Esophagus (tissue), 2 donors: ENCODE measurements around the gene EDNRA. TPM values are rescaled to one million over a fixed set of nuclear protein-coding genes. Genes with fewer than 3 reads are reported as not detected.

ENCODE experiments used
- H3K27ac ChIP-seq, 2 donors: one replicate each; pipeline ENCODE4 v1.5.1; 2013; ENCODE audit warnings: low read depth in 2 of 2, mild to moderate bottlenecking in 2 of 2, inconsistent platforms in 1 of 2, low read length in 1 of 2, moderate library complexity in 1 of 2
- H3K27me3 ChIP-seq, 2 donors: one replicate each; pipeline ENCODE4 v1.6.1; 2013; ENCODE audit warnings: low read length in 2 of 2, control low read depth in 1 of 2, mild to moderate bottlenecking in 1 of 2; ENCODE audit not compliant: insufficient read depth in 2 of 2, control insufficient read depth in 1 of 2
- H3K36me3 ChIP-seq, 2 donors: one replicate each; pipeline ENCODE4 v1.6.1; 2013; ENCODE audit warnings: low read length in 1 of 2; ENCODE audit not compliant: control insufficient read depth in 2 of 2, insufficient read depth in 2 of 2
- H3K4me1 ChIP-seq, 2 donors: one replicate each; pipeline ENCODE4 v1.6.1; 2013; ENCODE audit warnings: low read length in 1 of 2; ENCODE audit not compliant: control insufficient read depth in 2 of 2, insufficient read depth in 2 of 2
- H3K4me3 ChIP-seq, 2 donors: one replicate each; pipeline ENCODE4 v1.5.1; 2013; ENCODE audit warnings: low read length in 2 of 2, mild to moderate bottlenecking in 2 of 2, low read depth in 1 of 2, moderate library complexity in 1 of 2
- H3K9me3 ChIP-seq, 2 donors: one replicate each; pipeline ENCODE4 v1.6.1; 2013; ENCODE audit warnings: mild to moderate bottlenecking in 2 of 2, low read depth in 1 of 2, low read length in 1 of 2, moderate library complexity in 1 of 2; ENCODE audit not compliant: control insufficient read depth in 2 of 2, insufficient read depth in 1 of 2
- WGBS, 2 donors: extraction: QIAGEN DNeasy Blood & Tissue Kit; methylation state at CpG; one replicate each; pipeline ENCODE4 v1.1.7; 2013; 5-methylcytosine and 5-hydroxymethylcytosine counted together
- polyA plus RNA-seq, 2 donors: library from polyadenylated mRNA; stranded (reverse); fragments of 200-250 nt; gene quantifications; one replicate each; pipeline ENCODE4 v1.2.3, GENCODE V29; 2013
- donor health status: healthy with polysubstance abuse.
- donor health status: Bipolar disorder and iron deficiency.

EDNRA gene
- polyA plus RNA-seq, 2 donors: 0.49 to 1.6 TPM

- WGBS, 2 donors: 45 to 48% methylated on average over 6 of the region's 6 CpGs
- Histone ChIP-seq H3K9me3 (no peaks in the 10 kb centered on the region), H3K27me3 (no peaks in the 10 kb centered on the region), H3K4me3 (no peak overlapping the region), H3K4me1 (no peaks in the 10 kb centered on the region), H3K36me3 (no peaks in the 10 kb centered on the region), H3K27ac (no peak overlapping the region)
Measured at GRCh38 chr4:147492761-147493160, 11.9 kb downstream of the EDNRA start.

DNA sequence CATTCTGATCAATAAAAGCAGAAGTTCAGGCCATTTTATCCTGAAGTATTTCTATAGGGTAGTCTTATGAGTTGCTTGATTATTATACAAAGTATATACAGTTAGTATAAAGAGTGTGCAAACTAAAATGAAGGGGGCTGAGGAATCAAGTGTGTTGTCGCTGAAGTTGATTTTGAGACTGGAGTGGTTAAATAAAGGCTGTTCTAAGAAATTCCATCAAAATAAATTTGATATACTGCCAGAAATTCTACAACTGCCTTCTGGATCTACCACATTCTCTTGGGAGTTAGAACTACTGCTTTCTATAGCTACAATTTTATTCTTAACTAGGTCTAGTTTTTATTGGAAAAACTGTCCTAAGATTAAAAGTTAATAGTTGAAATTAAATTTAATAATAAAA, 12.4 kb downstream of the EDNRA start:
- Histone ChIP-seq H3K27me3 (no peaks in the 10 kb centered on the region), H3K4me3 (no peak overlapping the region), H3K4me1 (no peaks in the 10 kb centered on the region), H3K27ac (no peak overlapping the region), H3K36me3 (no peaks in the 10 kb centered on the region), H3K9me3 (no peaks in the 10 kb centered on the region)
- 84 to 85% methylated on average over 1 of the region's 1 CpG for WGBS, 2 donors

DNA sequence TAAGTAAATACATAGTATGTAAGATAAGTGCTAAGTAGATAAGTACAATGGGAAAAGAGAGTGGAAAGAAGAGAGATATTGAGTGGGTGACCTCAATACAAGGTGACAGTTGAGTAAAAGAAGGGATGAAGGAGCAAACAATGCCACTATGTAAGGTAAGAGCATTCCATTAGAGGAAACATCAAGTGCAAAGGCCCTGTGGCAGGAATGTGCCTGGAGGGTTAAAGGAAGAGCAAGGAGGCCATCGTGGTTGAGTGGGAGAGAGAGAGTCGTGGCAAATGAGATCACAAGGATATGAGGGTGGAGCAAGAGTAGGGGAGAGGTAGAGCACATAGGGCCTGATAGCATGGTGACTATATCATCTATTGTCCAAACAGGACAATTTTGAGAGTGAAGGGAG, 13.4 kb downstream of the EDNRA start:
- Histone ChIP-seq H3K36me3 (no peaks in the 10 kb centered on the region), H3K27me3 (no peaks in the 10 kb centered on the region), H3K9me3 (no peaks in the 10 kb centered on the region), H3K4me1 (no peaks in the 10 kb centered on the region), H3K27ac (no peak overlapping the region), H3K4me3 (no peak overlapping the region)
- 57 to 66% methylated on average over 2 of the region's 2 CpGs for WGBS, 2 donors

- WGBS, 2 donors: 95 to 97% methylated on average over 1 of the region's 1 CpG
- H3K4me3 ChIP-seq: no peak overlapping the region
- H3K27me3 ChIP-seq: no peaks in the 10 kb centered on the region
- H3K4me1 ChIP-seq: no peaks in the 10 kb centered on the region
- H3K27ac ChIP-seq: no peak overlapping the region
- no peaks in the 10 kb centered on the region for H3K36me3 ChIP-seq
- H3K9me3 ChIP-seq: no peaks in the 10 kb centered on the region
Measured at GRCh38 chr4:147496500-147496899, 15.6 kb downstream of the EDNRA start.

- Histone ChIP-seq H3K27ac (no peak overlapping the region), H3K36me3 (no peaks in the 10 kb centered on the region), H3K27me3 (no peaks in the 10 kb centered on the region), H3K4me1 (no peaks in the 10 kb centered on the region), H3K4me3 (no peak overlapping the region), H3K9me3 (no peaks in the 10 kb centered on the region)
- 60 to 70% methylated on average over 4 of the region's 4 CpGs for WGBS, 2 donors
Measured at GRCh38 chr4:147498031-147498660, 17.2 kb downstream of the EDNRA start.

DNA sequence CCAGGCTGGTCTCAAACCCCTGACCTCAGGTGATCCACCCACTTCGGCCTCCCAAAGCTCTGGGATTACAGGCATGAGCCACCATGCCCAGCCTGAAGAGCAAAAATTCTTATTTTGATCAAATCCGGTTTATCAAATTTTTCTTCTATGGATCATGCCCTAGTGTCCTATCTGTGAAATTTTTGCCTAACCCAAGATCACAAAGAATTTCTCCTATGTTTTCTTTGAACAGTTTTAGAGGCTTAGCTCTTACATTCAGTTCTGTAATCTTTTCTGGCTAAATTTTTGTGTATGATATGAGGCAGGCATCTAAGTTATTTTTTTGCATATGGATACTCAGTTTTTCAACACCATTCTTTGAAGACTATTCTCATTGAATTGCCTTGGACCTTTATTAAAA, 27.4 kb downstream of the EDNRA start:
- H3K27me3 ChIP-seq: no peaks in the 10 kb centered on the region
- no peaks in the 10 kb centered on the region for H3K4me1 ChIP-seq
- no peaks in the 10 kb centered on the region for H3K9me3 ChIP-seq
- no peaks in the 10 kb centered on the region for H3K36me3 ChIP-seq
- no peak overlapping the region for H3K4me3 ChIP-seq
- no peak overlapping the region for H3K27ac ChIP-seq
- WGBS, 2 donors: 86 to 88% methylated on average over 2 of the region's 2 CpGs

DNA sequence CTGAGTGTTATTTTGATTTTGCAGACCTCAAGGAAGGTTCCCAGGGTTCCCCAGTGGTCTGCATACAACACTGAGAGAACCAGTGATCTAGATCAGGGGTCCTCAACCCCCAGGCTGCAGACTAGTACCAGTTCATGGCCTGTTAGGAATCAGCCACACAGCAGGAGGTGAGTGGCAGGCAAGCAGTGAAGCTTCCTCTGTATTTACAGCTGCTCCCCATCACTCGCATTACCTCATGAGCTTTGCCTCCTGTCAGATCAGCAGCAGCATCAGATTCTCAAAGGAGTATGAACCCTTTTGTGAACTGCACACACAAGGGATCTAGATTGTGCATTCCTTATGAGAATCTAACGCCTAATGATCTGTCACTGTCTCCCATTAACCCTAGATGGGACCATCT, 28.5 kb downstream of the EDNRA start:
- Histone ChIP-seq H3K4me1 (no peaks in the 10 kb centered on the region), H3K27ac (no peak overlapping the region), H3K9me3 (no peaks in the 10 kb centered on the region), H3K36me3 (no peaks in the 10 kb centered on the region), H3K4me3 (no peak overlapping the region), H3K27me3 (no peaks in the 10 kb centered on the region)
- 79 to 81% methylated on average over 2 of the region's 2 CpGs for WGBS, 2 donors

- WGBS, 2 donors: 81 to 83% methylated on average over 2 of the region's 2 CpGs
- Histone ChIP-seq H3K27me3 (no peaks in the 10 kb centered on the region), H3K4me3 (no peak overlapping the region), H3K36me3 (no peaks in the 10 kb centered on the region), H3K4me1 (no peaks in the 10 kb centered on the region), H3K27ac (no peak overlapping the region), H3K9me3 (no peaks in the 10 kb centered on the region)
Measured at GRCh38 chr4:147510962-147511668, 30.2 kb downstream of the EDNRA start.

DNA sequence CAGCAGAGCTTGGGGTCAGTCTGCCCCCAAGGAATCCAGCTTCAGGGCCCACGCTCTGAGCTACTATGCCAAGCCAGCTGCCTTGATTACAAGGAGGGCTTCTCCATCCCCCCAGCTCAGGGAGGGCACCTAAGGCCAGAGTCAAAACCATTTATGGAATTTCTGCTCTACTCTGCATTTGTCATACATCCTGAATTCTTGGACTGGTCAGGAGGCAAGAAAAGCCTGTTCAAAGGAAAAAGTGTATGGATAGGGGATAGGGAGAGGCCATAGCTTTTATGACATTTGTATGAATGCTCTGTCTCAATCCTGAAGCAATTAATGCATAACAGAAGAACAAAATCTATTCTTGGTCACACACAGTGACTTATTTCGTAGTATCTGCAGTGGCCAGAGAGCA, 32.2 kb downstream of the EDNRA start:
- H3K27ac ChIP-seq: no peak overlapping the region
- no peaks in the 10 kb centered on the region for H3K4me1 ChIP-seq
- no peak overlapping the region for H3K4me3 ChIP-seq
- H3K9me3 ChIP-seq: no peaks in the 10 kb centered on the region
- WGBS, 2 donors: 81 to 85% methylated on average over 2 of the region's 2 CpGs
- no peaks in the 10 kb centered on the region for H3K27me3 ChIP-seq
- H3K36me3 ChIP-seq: no peaks in the 10 kb centered on the region

- H3K27ac ChIP-seq: no peak overlapping the region
- no peak overlapping the region for H3K4me3 ChIP-seq
- H3K27me3 ChIP-seq: no peaks in the 10 kb centered on the region
- no peaks in the 10 kb centered on the region for H3K4me1 ChIP-seq
- 76 to 80% methylated on average over 6 of the region's 6 CpGs for WGBS, 2 donors
- no peaks in the 10 kb centered on the region for H3K36me3 ChIP-seq
- no peaks in the 10 kb centered on the region for H3K9me3 ChIP-seq
Measured at GRCh38 chr4:147513952-147514351, 33.1 kb downstream of the EDNRA start.
